DND-41 (cell line): Measurements from ENCODE around the gene ZFPM1.
A peak's percentile ranks its signal among the peaks of the same experiment; 100 is the strongest.

ENCODE experiments used
- ATAC-seq: fragments of 200-7000 bp; cut with Tn5 transposase; 3 replicates; pipeline ENCODE4 v1.9.1; 2021; ENCODE audit warnings: low read depth; ENCODE audit not compliant: insufficient read depth
- DNase-seq: peaks from one replicate; pipeline ENCODE4 v3.0.0-alpha.2; 2020
- H2AFZ ChIP-seq: 2 replicates; pipeline ENCODE4 v1.6.0; 2012; ENCODE audit warnings: low read depth, low read length
- H3K27ac ChIP-seq: 2 replicates; pipeline ENCODE4 v1.5.1; 2012; ENCODE audit warnings: low read length, inconsistent platforms
- H3K27me3 ChIP-seq: fragments of 200-600 bp; sonication (generic); 2 replicates; pipeline ENCODE4 v1.6.0; 2012; ENCODE audit warnings: low read length, mild to moderate bottlenecking, inconsistent platforms; ENCODE audit not compliant: insufficient read depth, poor library complexity
- H3K36me3 ChIP-seq: 2 replicates; pipeline ENCODE4 v1.5.1; 2012; ENCODE audit warnings: low read length, inconsistent platforms; ENCODE audit not compliant: insufficient read depth
- H3K4me1 ChIP-seq: 2 replicates; pipeline ENCODE4 v1.5.1; 2012; ENCODE audit warnings: mild to moderate bottlenecking, low read length; ENCODE audit not compliant: insufficient read depth
- H3K4me2 ChIP-seq: 2 replicates; pipeline ENCODE4 v1.6.0; 2012; ENCODE audit warnings: mild to moderate bottlenecking, moderate library complexity, low read length, inconsistent platforms; ENCODE audit not compliant: insufficient read depth
- H3K4me3 ChIP-seq, 2 experiments: fragments of 200-600 bp in 1 of 2; shearing (Covaris generic) in 1 of 2; 2 replicates each; pipeline ENCODE4 v1.5.1; 2012 to 2016; ENCODE audit warnings: inconsistent platforms in 2 of 2, low read length in 2 of 2, mild to moderate bottlenecking in 2 of 2, low read depth in 1 of 2, moderate library complexity in 1 of 2
- H3K79me2 ChIP-seq: 2 replicates; pipeline ENCODE4 v1.6.0; 2012; ENCODE audit warnings: low read length, inconsistent platforms; ENCODE audit not compliant: insufficient read depth
- H3K9ac ChIP-seq: 2 replicates; pipeline ENCODE4 v1.6.0; 2012; ENCODE audit warnings: low read depth, mild to moderate bottlenecking, inconsistent platforms, low read length, moderate library complexity
- H3K9me3 ChIP-seq: 2 replicates; pipeline ENCODE4 v1.5.1; 2012; ENCODE audit warnings: low read length, moderate library complexity, mild to moderate bottlenecking, inconsistent platforms; ENCODE audit not compliant: insufficient read depth, severe bottlenecking
- H4K20me1 ChIP-seq: 2 replicates; pipeline ENCODE4 v1.6.0; 2012; ENCODE audit warnings: low read length; ENCODE audit not compliant: insufficient read depth
- EZH2 ChIP-seq: IDR thresholded peaks from 3 replicates; pipeline ENCODE4 v1.6.1; 2012; ENCODE audit warnings: borderline replicate concordance, low read depth, mild to moderate bottlenecking, moderate library complexity, low read length, inconsistent platforms; ENCODE audit not compliant: severe bottlenecking
- TF ChIP-seq, protein P1 (sequence below): IDR thresholded peaks from 2 replicates; pipeline ENCODE4 v1.5.1; 2012; ENCODE audit warnings: borderline replicate concordance, low read length, moderate library complexity, mild to moderate bottlenecking; ENCODE audit not compliant: poor library complexity, severe bottlenecking; ENCODE audit errors: extremely low read depth

Gene ZFPM1

DNA sequence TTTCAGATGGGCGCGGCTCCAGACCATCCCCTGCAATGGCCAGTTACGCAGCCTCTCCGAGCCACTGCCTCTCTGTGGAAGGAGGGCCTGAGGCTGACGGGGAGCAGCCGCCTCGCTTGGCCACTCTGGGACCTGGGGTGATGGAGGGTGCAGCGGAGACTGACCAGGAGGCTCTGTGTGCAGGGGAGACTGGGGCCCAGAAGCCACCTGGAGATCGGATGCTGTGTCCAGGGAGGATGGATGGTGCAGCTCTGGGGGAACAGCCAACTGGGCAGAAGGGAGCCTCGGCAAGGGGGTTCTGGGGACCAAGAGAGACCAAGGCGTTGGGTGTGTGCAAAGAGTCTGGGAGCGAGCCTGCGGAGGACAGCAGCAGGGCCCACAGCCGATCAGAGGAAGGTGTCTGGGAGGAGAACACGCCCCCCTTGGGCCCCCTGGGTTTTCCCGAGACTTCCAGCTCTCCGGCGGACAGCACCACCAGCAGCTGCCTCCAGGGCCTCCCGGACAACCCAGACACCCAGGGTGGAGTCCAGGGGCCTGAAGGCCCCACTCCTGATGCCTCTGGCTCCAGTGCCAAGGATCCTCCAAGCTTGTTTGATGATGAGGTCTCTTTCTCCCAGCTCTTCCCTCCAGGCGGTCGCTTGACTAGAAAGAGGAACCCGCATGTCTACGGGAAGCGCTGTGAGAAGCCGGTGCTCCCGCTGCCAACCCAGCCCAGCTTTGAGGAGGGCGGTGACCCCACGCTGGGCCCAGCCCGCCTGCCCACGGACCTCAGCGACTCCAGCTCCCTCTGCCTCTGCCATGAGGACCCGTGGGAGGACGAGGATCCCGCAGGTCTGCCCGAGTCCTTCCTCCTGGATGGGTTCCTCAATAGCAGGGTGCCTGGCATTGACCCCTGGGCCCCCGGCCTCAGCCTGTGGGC lies 17.4 kb upstream of the ZFPM1 start:
- no peaks in the 10 kb centered on the region for H3K79me2 ChIP-seq
- no peaks in the 10 kb centered on the region for H3K9me3 ChIP-seq
- ATAC-seq, result no peak
- no peak overlapping the region for H2AFZ ChIP-seq
- peaks cover 6% of the 10 kb centered on the region for H3K4me1 ChIP-seq
- peaks cover 16% of the 10 kb centered on the region for H3K27me3 ChIP-seq
- no peak overlapping the region for H3K9ac ChIP-seq
- H3K27ac ChIP-seq, result no peak overlapping the region
- no peak for DNase-seq
- no peak for TF ChIP-seq EZH2
- TF ChIP-seq, protein P1, sequence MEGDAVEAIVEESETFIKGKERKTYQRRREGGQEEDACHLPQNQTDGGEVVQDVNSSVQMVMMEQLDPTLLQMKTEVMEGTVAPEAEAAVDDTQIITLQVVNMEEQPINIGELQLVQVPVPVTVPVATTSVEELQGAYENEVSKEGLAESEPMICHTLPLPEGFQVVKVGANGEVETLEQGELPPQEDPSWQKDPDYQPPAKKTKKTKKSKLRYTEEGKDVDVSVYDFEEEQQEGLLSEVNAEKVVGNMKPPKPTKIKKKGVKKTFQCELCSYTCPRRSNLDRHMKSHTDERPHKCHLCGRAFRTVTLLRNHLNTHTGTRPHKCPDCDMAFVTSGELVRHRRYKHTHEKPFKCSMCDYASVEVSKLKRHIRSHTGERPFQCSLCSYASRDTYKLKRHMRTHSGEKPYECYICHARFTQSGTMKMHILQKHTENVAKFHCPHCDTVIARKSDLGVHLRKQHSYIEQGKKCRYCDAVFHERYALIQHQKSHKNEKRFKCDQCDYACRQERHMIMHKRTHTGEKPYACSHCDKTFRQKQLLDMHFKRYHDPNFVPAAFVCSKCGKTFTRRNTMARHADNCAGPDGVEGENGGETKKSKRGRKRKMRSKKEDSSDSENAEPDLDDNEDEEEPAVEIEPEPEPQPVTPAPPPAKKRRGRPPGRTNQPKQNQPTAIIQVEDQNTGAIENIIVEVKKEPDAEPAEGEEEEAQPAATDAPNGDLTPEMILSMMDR, result no peak
- no peak overlapping the region for H3K4me3 ChIP-seq
- no peak overlapping the region for H3K4me2 ChIP-seq
- no peaks in the 10 kb centered on the region for H3K36me3 ChIP-seq
- H4K20me1 ChIP-seq, result peaks cover 10% of the 10 kb centered on the region; the same call in 1 of the 2 replicates

DNA sequence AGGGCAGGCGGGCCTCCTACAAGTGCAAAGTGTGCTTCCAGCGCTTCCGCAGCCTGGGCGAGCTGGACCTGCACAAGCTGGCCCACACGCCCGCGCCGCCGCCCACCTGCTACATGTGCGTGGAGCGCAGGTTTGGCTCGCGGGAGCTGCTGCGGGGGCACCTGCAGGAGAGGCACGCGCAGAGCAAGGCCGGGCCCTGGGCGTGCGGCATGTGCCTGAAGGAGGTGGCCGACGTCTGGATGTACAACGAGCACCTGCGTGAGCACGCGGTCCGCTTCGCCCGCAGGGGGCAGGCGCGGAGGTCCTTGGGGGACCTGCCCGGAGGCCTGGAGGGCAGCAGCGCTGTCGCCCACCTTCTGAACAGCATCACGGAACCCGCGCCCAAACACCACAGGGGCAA lies 16.3 kb upstream of the ZFPM1 start:
- no peak overlapping the region for H3K27ac ChIP-seq
- H3K4me2 ChIP-seq, result no peak overlapping the region

DNA sequence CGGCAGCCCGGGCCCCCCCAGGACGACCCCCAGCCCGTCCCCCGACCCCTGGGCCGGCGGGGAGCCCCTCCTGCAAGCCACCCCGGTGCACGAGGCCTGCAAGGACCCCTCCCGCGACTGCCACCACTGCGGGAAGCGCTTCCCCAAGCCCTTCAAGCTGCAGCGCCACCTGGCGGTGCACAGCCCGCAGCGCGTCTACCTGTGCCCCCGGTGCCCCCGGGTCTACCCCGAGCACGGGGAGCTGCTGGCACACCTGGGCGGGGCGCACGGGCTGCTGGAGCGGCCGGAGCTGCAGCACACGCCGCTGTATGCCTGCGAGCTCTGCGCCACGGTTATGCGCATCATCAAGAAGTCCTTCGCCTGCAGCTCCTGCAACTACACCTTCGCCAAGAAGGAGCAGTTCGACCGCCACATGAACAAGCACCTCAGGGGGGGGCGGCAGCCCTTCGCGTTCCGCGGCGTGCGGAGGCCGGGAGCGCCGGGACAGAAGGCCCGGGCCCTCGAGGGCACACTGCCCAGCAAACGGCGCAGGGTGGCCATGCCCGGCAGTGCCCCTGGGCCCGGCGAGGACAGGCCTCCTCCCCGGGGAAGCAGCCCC lies 15.6 kb upstream of the ZFPM1 start:
- Histone ChIP-seq H2AFZ (no peak overlapping the region), H3K4me2 (no peak overlapping the region), H3K9me3 (no peaks in the 10 kb centered on the region), H3K4me3 (no peak overlapping the region), H3K36me3 (no peaks in the 10 kb centered on the region), H3K4me1 (no peaks in the 10 kb centered on the region), H3K9ac (no peak overlapping the region), H3K27ac (no peak overlapping the region), H4K20me1 (peaks cover 16% of the 10 kb centered on the region), H3K27me3 (peaks cover under 1% of the 10 kb centered on the region), H3K79me2 (no peaks in the 10 kb centered on the region)
- TF ChIP-seq EZH2, result no peak
- TF ChIP-seq, protein P1, result peak; percentile 73
- DNase-seq, result peak; percentile 56
- ATAC-seq, result peak; percentile 76

More for the DNA sequence above, 16.3 kb upstream of the ZFPM1 start:
- no peaks in the 10 kb centered on the region for H3K4me1 ChIP-seq
- no peak for DNase-seq
- no peak for ATAC-seq
- H4K20me1 ChIP-seq, result peaks cover 15% of the 10 kb centered on the region; the same call in 1 of the 2 replicates
- H3K4me3 ChIP-seq, result no peak overlapping the region
- no peak overlapping the region for H2AFZ ChIP-seq
- peaks cover 5% of the 10 kb centered on the region for H3K27me3 ChIP-seq
- no peaks in the 10 kb centered on the region for H3K79me2 ChIP-seq
- no peak overlapping the region for H3K9ac ChIP-seq
- H3K9me3 ChIP-seq, result no peaks in the 10 kb centered on the region
- TF ChIP-seq, protein P1, result no peak
- no peak for TF ChIP-seq EZH2
- H3K36me3 ChIP-seq, result no peaks in the 10 kb centered on the region
